Ecto neural progenitor cell (in vitro differentiated cells): ENCODE results near the gene KRTAP5-5.
A peak's percentile ranks its signal among the peaks of the same experiment; 100 is the strongest.
"Not testable (repeated sequence)": the region's sequence is repeated elsewhere in the genome, so short reads cannot be mapped to it uniquely, and the experiment has no call there.

Experiments used
- DNase-seq: peaks from one replicate; pipeline ENCODE4 v3.0.0-alpha.2; 2018; ENCODE audit warnings: low spot score

KRTAP5-5 gene

DNA sequence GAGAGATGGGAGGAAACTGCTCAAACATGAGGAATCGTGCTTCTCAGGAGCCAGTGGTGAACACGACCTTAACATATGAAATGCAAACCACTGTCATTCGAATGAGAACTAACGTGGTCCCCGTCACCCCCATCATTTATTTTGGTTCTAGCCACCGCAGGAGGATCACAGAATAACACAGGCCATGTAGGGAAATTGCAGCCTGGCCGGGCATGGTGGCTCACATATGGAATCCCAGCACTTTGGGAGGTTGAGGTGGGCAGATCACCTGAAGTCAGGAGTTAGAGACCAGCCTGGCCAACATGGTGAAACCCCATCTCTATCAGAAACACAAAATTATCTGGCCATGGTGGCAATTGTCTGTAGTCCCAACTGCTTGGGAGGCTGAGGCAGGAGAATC is 27.1 kb downstream of the KRTAP5-5 start:
- no peak for DNase-seq

DNA sequence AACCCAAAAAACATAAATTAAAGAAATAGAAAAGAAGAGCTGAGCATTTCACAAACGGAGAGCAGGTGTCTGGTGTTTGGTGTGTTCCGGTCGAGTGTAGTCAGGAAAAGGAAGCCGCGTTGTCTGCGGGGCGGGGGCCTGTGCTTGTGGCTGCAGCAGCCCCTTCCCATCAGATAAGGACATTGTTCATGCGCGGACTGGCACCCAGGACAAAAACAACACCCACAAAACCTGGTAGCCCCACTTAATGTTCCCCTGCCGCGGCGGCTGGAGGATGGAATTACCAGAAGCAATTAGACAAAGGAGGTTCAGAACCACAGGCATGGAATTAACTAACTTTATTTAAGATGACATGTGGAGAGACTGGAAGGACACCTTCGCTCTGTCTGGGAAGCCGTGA is 29.9 kb downstream of the KRTAP5-5 start:
- no peak for DNase-seq

DNA sequence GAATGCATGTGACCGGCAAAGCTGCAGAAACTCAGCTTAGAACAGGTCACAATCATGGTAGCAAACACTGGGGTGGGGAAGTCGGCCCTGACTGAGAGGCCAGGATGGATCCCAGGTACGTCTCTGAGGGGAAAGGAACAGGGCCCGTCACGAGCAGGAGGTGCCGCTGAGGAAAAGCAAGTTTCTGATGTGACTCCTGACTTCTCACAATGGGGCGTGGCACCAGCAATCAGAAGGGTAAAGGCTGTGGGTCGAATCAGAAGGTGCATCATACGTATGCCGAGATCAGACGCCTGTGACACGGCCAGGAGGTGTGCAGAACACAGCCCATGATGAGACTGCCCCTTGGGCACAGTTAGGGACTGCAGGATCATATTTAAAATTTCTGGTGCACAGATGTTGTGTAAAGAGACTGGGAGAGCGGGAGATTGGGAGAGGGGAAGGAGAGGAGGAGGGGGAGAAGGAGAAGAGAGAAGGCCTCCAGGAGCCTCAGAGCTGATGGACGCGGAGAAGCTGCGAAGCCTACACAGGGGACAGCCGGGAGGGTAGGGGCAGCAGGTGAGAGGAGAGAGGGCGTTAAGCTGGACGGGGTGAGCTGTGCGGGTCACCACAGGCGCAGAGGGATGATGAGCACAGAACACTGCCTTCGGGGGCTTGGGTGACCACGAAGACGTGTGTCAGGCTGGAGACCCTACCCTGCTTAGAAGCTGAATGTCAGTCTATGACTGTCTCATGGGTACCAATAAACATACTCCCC is 30.7 kb downstream of the KRTAP5-5 start:
- DNase-seq, result no peak

GRCh38 chr11:1661454-1662269 is 32.1 kb downstream of the KRTAP5-5 start:
- DNase-seq, result not testable (repeated sequence)

DNA sequence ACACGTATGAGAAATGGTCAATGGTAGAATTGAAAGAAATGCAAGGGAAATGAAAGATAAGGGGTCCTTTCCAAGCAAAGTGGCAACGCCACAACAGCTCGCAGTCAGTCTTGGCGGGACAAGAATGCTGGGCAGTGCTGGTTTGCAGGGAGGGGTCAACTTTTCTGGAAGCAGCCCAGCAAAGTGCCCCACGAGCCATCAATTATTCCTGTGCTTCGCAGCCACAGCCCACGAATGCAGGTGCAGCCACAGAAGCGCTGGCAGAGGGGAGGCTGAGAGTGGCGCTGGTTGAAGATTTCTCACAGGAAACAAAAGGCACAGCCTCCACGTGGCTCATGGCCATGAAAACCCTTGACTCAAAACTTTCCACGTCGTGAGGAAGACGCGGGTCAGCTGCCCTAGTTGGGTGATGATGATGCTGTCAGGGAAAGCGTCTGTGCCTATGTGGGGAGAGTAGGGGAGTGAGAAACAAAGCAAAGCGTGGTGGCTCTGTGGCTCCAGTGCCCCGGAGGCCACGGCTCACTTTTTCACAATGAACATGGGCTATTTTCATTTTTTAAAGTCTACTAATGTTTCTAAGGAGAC is 33.2 kb downstream of the KRTAP5-5 start:
- DNase-seq, result not testable (repeated sequence)

DNA sequence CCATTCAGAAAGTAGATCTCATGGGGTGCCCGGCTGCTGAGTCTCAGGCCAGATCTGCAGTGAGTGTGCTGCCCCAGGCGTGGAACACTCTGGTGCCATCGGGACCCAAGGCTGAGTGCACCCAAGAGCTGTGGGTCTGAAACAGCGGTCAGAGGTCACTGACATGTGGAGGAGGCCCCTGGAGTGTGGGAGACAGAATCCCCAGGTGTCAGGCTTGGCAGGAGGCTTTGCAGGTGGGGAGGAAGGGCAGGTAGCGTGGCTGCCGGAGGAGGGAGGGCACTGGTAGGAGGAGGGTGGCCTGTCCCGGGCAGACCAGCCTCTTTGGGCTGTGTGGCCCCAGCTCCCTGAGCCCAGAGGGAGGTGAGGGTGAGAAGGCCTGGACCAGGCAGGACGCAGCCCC is 35.7 kb downstream of the KRTAP5-5 start:
- DNase-seq, result no peak

- DNase-seq, result no peak
These were observed 37.7 kb downstream of the KRTAP5-5 start for GRCh38 chr11:1667121-1667850.

DNA sequence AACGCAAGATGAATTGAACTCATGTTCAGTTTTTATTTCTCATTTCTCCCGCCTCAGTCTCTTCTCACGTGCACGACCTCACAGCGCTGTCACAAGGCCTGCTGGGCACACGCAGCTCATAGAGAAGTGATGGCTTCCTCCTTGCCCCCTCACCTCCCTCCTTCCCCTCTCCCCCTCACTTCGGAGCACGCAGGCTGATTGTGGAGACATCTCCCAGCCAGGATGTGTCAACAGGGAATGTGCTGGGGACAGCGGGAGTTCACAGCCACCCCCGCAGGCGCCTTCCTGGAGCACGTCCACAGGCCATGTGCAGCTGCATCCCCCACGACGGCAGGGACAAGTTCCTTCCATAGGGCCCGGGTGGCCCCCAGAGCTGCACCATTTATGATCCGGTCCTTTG is 38.3 kb downstream of the KRTAP5-5 start:
- no peak for DNase-seq

GRCh38 chr11:1668911-1669473 is 39.4 kb downstream of the KRTAP5-5 start:
- DNase-seq, result no peak

DNA sequence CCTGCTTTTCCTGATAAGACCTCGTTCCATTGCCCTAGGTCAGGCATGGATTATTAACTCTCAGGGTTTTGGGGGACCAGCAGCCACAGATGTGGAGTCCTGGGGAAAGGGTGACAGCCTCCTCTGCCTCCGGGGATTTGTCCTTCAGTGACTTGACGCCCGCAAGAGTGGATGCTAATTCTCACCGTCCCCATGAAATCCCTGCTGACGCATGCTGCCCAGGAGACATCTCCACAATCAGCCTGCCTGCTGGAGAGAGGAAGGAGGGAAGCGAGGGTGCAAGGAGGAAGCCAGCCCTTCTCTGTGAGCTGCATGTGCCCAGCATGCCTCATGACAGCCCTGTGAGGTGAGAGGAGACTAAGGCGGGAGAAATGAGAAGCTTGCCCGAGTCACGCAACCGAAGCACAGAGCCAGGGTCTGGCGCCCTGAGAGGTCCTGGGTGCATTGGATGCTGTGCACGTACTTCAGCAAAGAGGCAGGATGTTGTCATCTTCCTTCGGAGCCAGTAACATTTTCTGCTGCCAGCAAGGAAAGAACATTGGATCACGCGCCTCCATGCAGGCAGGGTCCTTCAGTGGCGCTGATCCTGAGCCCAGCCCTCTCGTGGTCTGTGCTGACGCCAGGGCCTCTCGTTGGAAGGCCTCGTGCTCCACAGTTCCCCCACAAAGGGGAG is 40.1 kb downstream of the KRTAP5-5 start:
- no peak for DNase-seq

DNA sequence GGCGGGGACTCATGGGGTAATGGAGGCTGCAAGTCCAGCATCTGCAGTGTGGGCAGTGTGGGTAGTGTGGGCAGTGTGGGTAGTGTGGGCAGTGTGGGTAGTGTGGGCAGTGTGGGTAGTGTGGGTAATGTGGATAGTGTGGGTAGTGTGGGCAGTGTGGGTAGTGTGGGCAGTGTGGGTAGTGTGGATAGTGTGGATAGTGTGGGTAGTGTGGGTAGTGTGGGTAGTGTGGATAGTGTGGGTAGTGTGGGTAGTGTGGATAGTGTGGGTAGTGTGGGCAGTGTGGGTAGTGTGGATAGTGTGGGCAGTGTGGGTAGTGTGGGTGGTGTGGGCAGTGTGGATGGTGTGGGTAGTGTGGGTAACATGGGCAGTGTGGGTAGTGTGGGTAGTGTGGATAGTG is 40.9 kb downstream of the KRTAP5-5 start:
- DNase-seq, result not testable (repeated sequence)

- no peak for DNase-seq
These were observed 41.4 kb downstream of the KRTAP5-5 start for GRCh38 chr11:1670905-1671371.

DNA sequence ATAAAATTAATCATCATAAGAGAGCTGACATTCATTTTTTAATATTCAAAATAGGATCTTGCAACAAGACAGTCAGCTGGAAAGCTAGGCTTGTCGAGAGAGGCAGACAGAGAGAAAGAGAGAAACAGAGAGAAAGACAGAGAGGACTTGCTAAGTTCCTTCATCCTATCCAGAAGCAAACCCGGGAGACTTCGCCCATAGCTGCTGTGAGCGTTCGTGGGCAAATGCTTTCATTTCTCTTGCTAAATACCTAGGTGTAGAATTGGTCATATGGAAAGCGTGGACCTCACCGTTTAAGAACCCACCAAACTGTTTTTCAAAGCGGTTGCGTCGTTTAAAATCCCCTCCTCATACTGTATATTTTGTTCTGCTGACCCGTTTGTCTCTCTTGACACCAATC is 42.1 kb downstream of the KRTAP5-5 start:
- no peak for DNase-seq

- DNase-seq, result no peak
These were observed 43.2 kb downstream of the KRTAP5-5 start for GRCh38 chr11:1672613-1673350.

DNA sequence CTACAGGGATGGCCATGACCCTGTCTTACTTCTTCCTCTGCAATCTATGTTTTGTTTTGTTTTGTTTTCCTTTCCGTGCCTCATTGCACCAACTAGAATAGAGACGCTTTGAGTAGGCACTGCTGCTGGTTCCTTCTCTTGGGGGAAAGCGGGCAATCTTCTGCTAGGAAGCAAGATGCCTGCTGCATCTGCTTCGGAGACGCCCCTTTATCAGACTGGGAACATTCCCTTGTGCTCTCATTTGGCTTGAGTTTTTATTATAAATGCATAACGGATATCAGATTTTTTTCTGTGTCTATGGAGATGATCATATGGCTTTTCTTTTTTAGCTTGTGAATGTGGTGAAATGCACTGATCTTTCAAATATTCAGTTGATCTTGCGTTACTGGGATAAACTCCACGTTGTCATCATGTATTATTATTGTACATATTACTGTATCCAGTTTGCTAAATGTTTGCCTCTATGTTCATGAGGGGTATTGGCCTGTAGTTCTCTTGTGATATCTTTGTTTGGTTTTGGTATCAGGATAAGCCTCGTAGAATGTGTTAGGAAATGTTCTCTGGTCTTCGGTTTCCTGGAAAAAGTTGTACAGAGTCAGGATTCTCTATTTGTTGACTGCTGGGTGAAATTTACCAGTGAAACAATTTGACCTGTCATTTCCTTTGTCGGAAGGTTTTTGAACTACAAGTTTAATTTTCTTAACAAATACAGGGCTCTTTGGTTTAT is 44.0 kb downstream of the KRTAP5-5 start:
- no peak for DNase-seq

DNA sequence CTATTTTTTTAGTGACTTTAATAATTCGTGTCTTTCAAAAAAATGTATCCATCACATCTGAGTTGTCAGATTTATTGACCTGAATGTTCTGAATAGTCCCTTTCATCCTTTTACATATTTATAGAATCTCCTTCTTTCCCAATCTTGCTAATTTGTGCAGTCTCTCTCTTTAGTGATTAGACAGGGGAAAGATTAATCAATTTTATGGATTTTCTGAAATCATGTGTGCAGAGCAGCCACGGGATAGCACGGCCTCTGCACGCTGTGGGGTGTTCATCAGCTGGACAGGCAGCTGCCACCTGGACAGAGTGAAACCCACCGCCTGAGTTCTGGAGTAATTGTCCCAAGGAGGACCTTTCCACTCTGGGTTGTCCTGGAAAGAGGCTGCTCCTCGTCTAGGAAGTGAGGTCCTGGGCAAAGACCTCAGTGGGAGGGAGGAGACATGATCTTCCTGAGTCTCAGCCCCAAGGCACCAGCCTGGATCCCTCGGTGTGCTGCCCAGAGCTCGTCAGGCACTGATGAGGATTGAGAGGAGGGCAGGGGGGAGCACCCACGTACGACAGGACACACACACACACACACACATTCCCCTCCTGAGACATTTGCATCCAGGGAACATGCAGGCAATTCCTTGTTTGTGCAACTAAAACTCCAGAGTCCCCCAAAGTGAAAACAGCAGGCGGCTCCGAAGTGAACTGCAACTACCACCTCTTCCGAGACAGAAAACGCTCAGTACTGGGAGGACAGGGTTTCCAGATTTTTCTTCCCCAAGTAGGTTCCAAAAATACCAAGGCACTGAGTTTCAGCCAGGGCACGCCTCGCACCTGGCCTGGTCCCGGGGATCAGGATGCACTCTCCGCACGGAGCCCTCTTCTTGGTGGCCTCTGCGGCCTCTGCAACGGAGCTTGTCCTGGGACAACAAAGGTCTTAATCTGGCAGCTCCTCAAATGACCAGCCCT is 44.9 kb downstream of the KRTAP5-5 start:
- peak; percentile 51 for DNase-seq

- DNase-seq, result no peak
These were observed 46.1 kb downstream of the KRTAP5-5 start for GRCh38 chr11:1675536-1676228.

DNA sequence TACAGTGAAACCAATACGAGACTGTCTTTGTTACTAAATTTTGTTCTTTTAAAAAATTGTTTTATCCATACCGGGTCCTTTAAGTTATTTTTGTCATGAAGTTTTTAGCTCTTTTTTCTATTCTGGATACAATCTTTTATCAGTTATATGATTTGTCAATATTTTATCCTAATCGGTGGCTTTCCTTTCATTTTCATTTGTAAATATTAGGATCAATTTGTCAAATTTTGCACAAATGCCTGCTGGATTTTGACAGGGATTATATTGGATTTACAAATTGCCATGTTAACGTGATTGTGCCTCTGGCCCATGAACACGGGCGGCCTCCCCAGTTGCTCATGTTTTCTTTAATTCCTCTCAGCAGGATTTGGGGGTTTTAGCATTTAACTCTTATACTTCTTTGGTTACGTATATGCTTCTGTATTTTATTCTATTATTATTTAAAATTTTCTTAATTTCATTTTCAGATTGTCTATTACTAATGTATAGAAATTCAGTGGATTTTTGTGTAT is 46.7 kb downstream of the KRTAP5-5 start:
- DNase-seq, result no peak
